ENCODE measurements around the gene SNAPC5. TPM values are rescaled to one million over a fixed set of nuclear protein-coding genes. Genes with fewer than 3 reads are reported as not detected.
A peak's percentile ranks its signal among the peaks of the same experiment; 100 is the strongest.

SNAPC5 gene
- total RNA-seq, 1 donor from 2014 or later: 26.2 TPM

- DNase-seq (ENCODE audit: low read depth): peak; percentile 69
- no peak for TF ChIP-seq CTCF (IDR thresholded peaks at IDR 0.05; ENCODE audit: insufficient read depth, low read length, poor library complexity, severe bottlenecking)
- no peaks in the 10 kb centered on the region for H3K27me3 ChIP-seq (ENCODE audit: control insufficient read depth, insufficient read depth, low read length)
- H3K36me3 ChIP-seq (ENCODE audit: control insufficient read depth, insufficient read depth, low read length): no peaks in the 10 kb centered on the region
- H3K4me3 ChIP-seq (ENCODE audit: low read depth, low read length): no peak overlapping the region
These were observed 16.3 kb downstream of the SNAPC5 start for GRCh38 chr15:66481107-66481856.

GRCh38 chr15:66480267-66480666 lies 17.3 kb downstream of the SNAPC5 start:
- DNase-seq (ENCODE audit: low read depth): no peak
- Histone ChIP-seq H3K27me3 (ENCODE audit: control insufficient read depth, insufficient read depth, low read length) (no peaks in the 10 kb centered on the region), H3K36me3 (ENCODE audit: control insufficient read depth, insufficient read depth, low read length) (no peaks in the 10 kb centered on the region), H3K4me3 (ENCODE audit: low read depth, low read length) (no peak overlapping the region)
- no peak for TF ChIP-seq CTCF (IDR thresholded peaks at IDR 0.05; ENCODE audit: insufficient read depth, low read length, poor library complexity, severe bottlenecking)

- no peak for TF ChIP-seq CTCF (IDR thresholded peaks at IDR 0.05; ENCODE audit: insufficient read depth, low read length, poor library complexity, severe bottlenecking)
These were observed 20.6 kb downstream of the SNAPC5 start for GRCh38 chr15:66477011-66477410.

GRCh38 chr15:66476535-66476934 lies 21.0 kb downstream of the SNAPC5 start:
- DNase-seq (ENCODE audit: low read depth): no peak
- TF ChIP-seq CTCF (IDR thresholded peaks at IDR 0.05; ENCODE audit: insufficient read depth, low read length, poor library complexity, severe bottlenecking): no peak
- Histone ChIP-seq H3K4me3 (ENCODE audit: low read depth, low read length) (no peak overlapping the region), H3K36me3 (ENCODE audit: control insufficient read depth, insufficient read depth, low read length) (no peaks in the 10 kb centered on the region), H3K27me3 (ENCODE audit: control insufficient read depth, insufficient read depth, low read length) (no peaks in the 10 kb centered on the region)

More at GRCh38 chr15:66477011-66477410, 20.6 kb downstream of the SNAPC5 start:
- no peak for DNase-seq (ENCODE audit: low read depth)
- Histone ChIP-seq H3K27me3 (ENCODE audit: control insufficient read depth, insufficient read depth, low read length) (no peaks in the 10 kb centered on the region), H3K4me3 (ENCODE audit: low read depth, low read length) (no peak overlapping the region), H3K36me3 (ENCODE audit: control insufficient read depth, insufficient read depth, low read length) (no peaks in the 10 kb centered on the region)

DNA sequence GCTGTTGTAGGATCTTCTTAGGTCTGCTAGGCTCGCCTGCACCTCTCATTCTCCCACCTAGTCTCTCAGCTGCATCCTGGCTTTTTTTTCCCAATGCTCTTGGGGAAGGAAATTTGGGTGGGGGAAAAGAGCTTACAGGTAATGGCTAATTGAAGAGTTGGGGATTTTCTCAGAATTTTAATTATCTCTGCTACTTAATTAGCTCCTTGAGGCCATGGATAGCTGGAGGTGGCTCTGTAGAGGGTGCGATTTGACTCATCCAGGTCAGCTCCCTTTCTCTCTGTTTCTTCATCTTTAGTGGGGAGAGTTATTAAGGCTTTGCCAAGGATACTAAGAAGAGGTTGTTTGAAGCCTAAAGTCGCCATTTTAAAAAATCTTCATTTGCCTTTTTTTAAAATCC lies 22.6 kb downstream of the SNAPC5 start:
- no peaks in the 10 kb centered on the region for H3K27me3 ChIP-seq (ENCODE audit: control insufficient read depth, insufficient read depth, low read length)
- H3K36me3 ChIP-seq (ENCODE audit: control insufficient read depth, insufficient read depth, low read length): no peaks in the 10 kb centered on the region
- H3K4me3 ChIP-seq (ENCODE audit: low read depth, low read length): no peak overlapping the region
- DNase-seq (ENCODE audit: low read depth): no peak
- no peak for TF ChIP-seq CTCF (IDR thresholded peaks at IDR 0.05; ENCODE audit: insufficient read depth, low read length, poor library complexity, severe bottlenecking)

- no peaks in the 10 kb centered on the region for H3K27me3 ChIP-seq (ENCODE audit: control insufficient read depth, insufficient read depth, low read length)
- no peaks in the 10 kb centered on the region for H3K36me3 ChIP-seq (ENCODE audit: control insufficient read depth, insufficient read depth, low read length)
- no peak for DNase-seq (ENCODE audit: low read depth)
- no peak overlapping the region for H3K4me3 ChIP-seq (ENCODE audit: low read depth, low read length)
- no peak for TF ChIP-seq CTCF (IDR thresholded peaks at IDR 0.05; ENCODE audit: insufficient read depth, low read length, poor library complexity, severe bottlenecking)
These were observed 23.4 kb downstream of the SNAPC5 start for GRCh38 chr15:66474135-66474534.

All from kidney epithelial cell (primary cell).